NCI-H1092 treated with DMSO at 0.1 percent for 48 hours (cell line): ENCODE data around the gene RASSF1.
A peak's percentile ranks its signal among the peaks of the same experiment; 100 is the strongest.

Experiments used
- DNase-seq: peaks from one replicate; lab custom pipeline; 2025; lab: John Stamatoyannopoulos, UW

The RASSF1 gene

DNA sequence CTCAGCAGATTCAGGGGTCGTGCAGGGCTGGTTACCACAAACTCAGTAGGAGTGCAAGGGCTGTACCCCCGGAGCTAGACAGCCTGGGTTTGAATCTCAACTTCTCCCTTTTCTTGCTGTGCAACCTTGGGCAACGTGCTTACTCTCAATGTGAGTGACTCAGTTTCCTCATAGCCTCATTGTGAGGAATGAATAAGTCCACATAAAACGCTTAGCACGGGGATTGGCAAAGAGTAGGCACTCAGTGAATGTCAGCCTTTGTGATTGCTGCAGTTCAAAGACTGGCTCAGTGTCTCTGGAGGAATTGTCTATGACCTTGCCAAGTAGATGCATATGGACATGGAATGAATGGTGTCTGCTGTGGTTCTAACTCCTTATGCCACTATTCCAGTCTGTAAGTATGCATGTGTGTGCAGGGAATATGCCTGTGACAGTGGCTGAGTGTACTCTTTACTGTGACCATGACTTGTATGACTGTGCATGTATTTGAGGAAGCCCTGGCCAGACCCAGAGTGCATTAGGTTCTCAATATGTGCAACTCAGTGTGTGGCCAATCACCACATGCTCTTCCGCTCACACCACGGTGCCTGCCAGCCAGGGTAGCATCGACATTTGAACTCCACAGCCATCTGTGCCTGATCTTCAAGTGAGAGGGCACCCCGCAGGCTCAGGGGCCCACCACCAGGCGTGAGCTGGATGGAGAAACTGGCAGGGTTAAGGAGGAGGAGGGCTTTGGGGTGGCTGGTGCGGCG lies 40.5 kb downstream of the RASSF1 start:
- no peak for DNase-seq

GRCh38 chr3:50299638-50299928 lies 41.1 kb downstream of the RASSF1 start:
- DNase-seq, result no peak

- DNase-seq, result peak; percentile 95
Measured at GRCh38 chr3:50298836-50299637, 41.6 kb downstream of the RASSF1 start, which contains the start of the genes HYAL3 and NAA80. Gene HYAL3 (minus strand): TSS chr3:50299405. CDS start chr3:50295602, 3,803 bp downstream. Gene NAA80 (minus strand): TSS chr3:50299405. CDS start chr3:50297463, 1,942 bp downstream.

GRCh38 chr3:50297896-50298725 lies 42.5 kb downstream of the RASSF1 start:
- no peak for DNase-seq

- DNase-seq, result no peak
Measured at GRCh38 chr3:50297384-50297775, 43.3 kb downstream of the RASSF1 start.

GRCh38 chr3:50296721-50297383 lies 43.8 kb downstream of the RASSF1 start:
- no peak for DNase-seq

DNA sequence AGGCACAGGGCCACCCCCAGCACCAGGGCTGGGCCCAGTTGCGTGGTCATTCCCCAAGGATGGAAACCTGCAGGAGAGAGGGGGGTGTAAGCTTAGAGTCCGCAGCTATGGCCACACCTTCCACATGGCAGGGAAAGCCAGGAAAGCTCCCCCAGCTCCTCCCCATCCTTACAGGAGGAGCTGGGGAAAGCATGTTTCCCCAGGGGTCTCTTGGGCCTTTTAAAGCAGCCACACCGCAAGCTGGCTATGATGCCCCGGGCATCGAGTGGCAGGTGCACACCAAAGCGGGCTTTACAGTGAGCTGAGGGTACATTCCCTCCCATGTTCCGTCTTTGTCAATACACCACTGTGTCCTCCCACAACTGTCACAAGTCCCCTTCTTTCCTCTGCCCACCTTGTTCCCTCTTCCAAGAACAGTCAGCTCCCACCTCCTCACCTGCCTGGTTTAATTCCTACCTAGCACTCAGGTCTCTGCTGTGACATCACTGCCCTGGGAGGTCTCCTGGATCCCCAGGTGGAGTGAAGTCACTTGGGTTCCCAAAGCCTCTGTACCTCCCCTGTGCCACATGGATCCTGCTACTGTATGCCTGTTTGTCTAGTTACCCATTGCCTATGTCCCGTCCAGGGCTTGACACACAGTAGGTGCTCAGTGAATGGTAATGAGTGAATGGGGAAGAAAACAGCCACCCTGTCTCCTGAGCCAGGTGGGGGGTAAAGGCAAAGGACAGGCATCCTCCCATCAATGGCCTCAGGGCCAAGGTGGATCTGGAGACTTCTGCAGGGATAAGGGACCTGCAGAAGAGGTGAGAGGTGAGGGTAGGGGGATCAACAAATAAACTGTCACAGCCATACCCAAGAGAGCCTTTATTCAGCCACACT lies 44.8 kb downstream of the RASSF1 start:
- DNase-seq, result no peak

DNA sequence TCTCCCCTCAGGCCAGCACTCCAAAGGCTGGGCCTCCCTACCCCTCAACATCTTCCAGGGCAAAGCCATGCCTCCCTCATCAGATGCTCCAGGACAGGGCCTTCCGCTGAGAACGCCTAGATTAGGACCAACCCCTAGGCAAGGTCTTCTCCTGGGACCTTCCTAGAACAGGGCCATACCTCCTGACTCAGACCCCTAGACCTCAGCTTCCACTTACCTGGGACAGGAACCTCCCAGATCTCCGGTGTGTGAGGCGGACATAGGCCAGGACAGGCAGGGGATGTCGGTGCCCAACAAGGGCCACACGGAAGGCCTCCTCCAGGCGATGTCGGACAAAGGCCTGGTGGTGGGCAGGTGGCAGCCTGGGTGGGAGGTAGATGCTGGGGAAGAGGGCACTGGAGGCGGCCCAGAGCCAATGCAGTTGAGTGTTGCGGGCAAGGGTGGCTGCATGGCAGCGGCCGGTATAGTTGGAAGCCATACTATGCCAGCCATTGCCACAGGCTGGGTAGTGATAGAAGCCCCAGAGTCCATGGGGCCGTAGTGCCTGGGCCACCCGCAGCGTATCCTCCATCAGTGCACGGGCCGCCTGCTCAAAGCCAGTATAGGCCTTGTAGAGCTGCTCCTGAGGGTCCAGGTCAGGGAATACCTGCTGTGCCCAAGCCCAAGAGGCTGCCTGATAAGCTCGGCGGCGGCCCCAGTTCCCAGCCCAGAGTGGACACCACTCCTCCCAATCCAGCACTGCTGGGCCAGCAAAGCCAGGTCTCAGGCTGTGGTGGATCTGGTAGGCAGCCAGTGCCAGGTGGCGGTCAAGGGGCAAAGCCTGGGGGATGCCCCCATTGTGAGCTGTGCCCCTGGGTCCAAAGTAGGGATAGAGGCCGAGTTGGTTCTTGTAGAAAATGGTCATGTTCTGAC lies 45.9 kb downstream of the RASSF1 start:
- DNase-seq, result no peak

DNA sequence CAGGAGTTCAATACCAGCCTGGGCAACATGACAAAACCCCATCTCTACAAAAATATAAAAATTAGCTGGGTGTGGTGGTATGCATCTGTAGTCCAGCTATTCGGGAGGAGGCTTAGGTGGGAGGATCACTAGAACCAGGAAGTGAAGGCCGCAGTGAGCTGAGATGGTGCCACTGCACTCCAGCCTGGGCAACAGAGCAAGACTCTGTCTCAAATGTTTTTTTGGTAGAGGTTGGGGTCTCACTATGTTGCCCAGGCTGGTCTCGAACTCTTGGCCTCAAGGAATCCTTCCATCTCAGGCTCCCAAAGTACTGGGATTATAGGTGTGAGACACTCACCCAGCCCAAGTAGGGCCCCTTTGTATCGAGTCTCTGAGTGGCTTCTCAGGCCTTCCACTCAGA lies 46.5 kb downstream of the RASSF1 start:
- DNase-seq, result no peak

DNA sequence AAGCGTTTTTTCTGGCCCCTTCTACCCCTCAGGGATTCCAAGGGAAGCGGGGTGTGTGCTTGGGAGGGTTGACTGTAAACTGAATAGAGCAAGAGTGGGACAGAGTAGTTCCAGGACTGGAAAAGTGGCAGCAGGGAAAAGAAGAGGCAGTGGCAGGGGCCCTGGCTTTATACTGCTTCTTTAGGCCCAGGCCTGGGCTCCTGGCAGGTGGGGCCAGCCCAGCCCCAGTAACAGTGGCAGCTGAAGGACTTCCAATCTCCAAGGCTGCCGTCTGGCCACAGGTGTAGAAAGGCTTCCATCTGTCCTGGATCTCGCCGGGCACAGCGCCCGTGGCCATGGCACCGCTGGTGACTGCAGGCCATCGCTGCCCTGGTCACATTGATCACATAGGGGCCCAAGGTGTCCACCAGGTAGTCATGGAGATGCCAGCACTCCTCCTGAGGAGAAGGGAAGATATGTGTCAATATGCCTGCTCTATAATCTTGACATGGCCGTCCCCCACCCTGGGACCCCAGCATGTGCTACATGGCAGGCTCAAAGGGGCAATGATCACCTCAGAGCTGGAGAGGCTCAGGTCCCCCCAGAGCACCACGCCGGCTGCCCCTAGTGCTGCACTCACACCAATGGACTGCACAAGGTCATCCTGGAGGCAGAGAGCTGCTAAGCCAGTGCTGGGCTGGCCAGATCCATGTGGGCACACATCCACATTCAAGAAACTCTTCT lies 47.4 kb downstream of the RASSF1 start:
- no peak for DNase-seq

DNA sequence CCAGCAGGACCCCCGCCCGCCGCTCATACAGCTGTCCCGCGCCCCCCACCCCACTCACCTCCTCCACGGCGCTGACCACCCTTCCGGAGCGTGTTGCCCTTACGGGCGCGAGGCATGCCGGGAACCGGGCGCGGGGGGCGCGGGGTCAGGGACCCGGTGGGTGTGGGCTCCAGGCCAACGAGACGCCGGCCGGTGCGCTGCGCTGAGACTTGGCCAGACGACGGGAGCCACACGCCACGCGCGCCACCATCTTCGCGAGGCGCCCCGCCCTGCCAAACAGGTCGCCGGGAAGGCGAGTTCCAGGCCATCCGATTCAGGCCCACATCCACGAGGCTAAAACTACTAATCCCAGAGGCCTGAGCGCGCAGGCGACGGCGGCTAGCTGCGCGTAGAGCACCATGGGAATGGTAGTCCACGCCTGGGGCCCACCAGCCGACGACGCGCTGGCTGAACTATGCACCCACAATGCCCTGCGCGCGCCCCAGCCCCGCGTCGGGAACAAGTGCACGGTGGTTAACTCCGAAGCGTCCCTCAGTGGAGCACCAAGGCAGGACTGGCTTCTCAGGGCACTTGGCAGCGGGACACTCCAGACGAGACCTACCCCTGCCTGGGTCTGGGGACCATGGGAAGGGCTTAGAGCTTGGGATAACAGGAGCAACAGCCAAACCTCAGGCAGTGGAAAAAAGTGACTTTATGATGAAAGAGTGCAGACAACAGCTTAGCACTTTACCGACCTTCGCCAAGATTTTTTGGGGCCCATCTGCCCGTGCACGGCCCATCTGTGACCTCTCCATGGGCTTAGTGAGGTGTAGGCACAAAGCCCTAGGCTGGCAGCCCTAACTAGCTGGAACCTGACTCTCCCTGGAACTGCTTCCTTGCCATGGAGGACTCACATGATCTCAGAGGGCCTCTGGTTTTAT lies 48.2 kb downstream of the RASSF1 start, which contains the start of gene IFRD2:
TSS of gene IFRD2 (minus strand) at position 271 of the 920 bp plus-strand sequence. CDS start at position 116, 155 bp downstream.
- peak; percentile 94 for DNase-seq

- no peak for DNase-seq
Measured at GRCh38 chr3:50290161-50290641, 50.4 kb downstream of the RASSF1 start.

GRCh38 chr3:50289130-50289529 lies 51.5 kb downstream of the RASSF1 start:
- no peak for DNase-seq

DNA sequence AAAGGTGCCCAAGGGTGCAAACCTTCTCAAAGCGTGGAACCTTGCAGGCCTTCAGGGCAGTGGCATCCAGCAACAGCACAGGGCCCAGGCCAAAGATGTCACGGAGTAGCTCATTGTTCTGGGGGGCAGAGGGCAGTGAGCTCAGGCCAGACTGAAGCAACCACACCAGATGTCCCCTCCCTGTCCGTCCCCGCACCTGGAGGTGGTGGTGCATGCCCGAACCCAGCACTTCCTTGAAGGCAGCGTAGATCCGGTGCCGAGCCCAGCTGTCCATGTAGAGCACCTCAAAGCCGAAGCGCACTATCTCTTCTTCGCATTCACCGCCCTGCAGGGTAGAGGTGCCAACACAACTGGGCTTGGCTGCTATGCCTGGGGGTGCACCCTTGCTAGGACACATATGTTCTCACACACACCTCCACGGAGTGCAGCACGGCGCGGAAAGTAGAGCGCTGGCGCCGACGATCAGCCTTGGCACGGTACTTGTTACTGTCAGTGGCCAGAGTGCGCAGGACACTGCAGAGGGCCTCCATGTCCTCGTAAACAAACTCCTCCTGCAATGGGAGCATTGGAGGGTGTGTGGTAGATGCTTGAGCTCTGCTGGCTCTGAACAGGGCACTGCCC lies 52.1 kb downstream of the RASSF1 start:
- DNase-seq, result no peak

- no peak for DNase-seq
Measured at GRCh38 chr3:50287262-50287661, 53.4 kb downstream of the RASSF1 start.

DNA sequence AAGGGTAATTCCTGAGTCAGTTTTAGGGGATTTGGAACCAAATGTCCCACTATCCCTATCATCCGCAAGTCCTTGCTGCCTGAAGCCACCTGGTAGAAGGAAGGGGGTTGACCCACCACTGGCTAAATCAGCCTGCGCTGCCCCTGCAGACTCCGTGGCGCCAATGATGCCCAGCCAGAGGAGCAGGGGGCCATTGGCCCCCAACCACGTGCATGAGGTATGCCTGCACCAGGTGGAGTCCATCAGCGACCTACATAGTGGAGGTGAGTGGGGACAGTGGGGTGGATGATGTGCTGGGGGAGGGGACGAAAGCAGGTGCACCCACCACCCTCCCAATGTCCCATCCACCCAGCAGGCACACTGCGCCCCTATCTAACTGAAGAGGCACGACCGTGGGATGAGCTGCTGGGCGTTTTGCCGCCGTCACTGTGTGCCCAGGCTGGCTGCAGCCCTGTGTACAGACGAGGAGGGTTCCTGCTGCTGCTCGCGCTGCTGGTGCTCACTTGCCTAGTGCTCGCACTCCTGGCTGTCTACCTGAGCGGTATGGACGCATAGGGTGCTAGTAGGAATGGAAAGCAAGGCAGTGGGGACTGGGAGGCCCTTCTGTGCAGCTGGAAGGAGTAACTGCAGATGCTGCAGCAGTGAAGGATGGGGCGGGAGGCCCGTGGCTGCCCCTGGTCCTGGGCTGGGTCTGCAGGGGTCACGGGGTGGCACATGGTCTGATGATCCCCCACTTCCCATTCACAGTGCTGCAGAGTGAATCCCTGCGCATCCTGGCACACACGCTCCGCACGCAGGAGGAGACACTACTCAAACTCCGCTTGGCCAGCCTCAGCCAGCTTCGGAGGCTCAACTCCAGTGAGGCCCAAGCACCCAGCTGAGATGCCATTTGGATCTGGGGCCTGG lies 54.1 kb downstream of the RASSF1 start:
- DNase-seq, result no peak
